B cell (primary cell): ENCODE results near the gene PCSK7. TPM values are rescaled to one million over a fixed set of nuclear protein-coding genes. Genes with fewer than 3 reads are reported as not detected.

Experiments
- ATAC-seq: fragments of 200-7000 bp; cut with Tn5 transposase; one replicate; pipeline ENCODE4 v1.10.0; 2021; ENCODE audit warnings: low read depth, mild to moderate bottlenecking, moderate number of reproducible peaks, moderate library complexity
- CTCF ChIA-PET: fragments of 350-600 bp; sonication (Branson Sonifier 250); formaldehyde crosslinking; loops from one replicate; lab custom pipeline; 2021; ENCODE audit warnings: antibody characterized with exemption, inconsistent platforms; lab: Charles Lee
- POLR2A ChIA-PET: fragments of 350-600 bp; sonication (Branson Sonifier 250); formaldehyde crosslinking; loops from one replicate; lab custom pipeline; 2021; ENCODE audit warnings: antibody characterized with exemption; lab: Charles Lee
- DNase-seq: peaks from one replicate; pipeline ENCODE4 v3.0.0; 2013
- H2AFZ ChIP-seq: 2 replicates; pipeline ENCODE4 v1.6.1; 2012; ENCODE audit warnings: mild to moderate bottlenecking, low read depth, low read length; ENCODE audit not compliant: insufficient read depth, poor library complexity, severe bottlenecking
- H3K27ac ChIP-seq, 2 donors: 1 replicate in 1 of 2; 2 replicates in 1 of 2; pipeline ENCODE4 v1.5.1; 2012 to 2013; ENCODE audit warnings: low read length in 2 of 2, mild to moderate bottlenecking in 2 of 2, moderate library complexity in 1 of 2
- H3K27me3 ChIP-seq, 4 experiments: fragments of 200-600 bp in 1 of 4; sonication (generic) in 1 of 4; replicated peaks in 1 of 4; 1 replicate in 2 of 4; 2 replicates in 2 of 4; pipeline versions ENCODE4 v1.6.1 to v1.7.0; 2013 to 2016; ENCODE audit warnings: low read length in 3 of 4, mild to moderate bottlenecking in 2 of 4, mixed read lengths in 1 of 4, moderate library complexity in 1 of 4; ENCODE audit not compliant: insufficient read depth in 4 of 4, control insufficient read depth in 3 of 4; ENCODE audit errors: control extremely low read depth in 1 of 4
- H3K36me3 ChIP-seq, 2 experiments: replicated peaks in 1 of 2; 1 replicate in 1 of 2; 2 replicates in 1 of 2; pipeline versions ENCODE4 v1.6.1 to v1.7.1; 2013; ENCODE audit warnings: low read length in 1 of 2; ENCODE audit not compliant: insufficient read depth in 2 of 2, control insufficient read depth in 1 of 2; ENCODE audit errors: control extremely low read depth in 1 of 2, extremely low read depth in 1 of 2
- H3K4me1 ChIP-seq, 2 donors: fragments of 200-600 bp in 1 of 2; sonication (generic) in 1 of 2; 1 replicate in 1 of 2; 2 replicates in 1 of 2; pipeline versions ENCODE4 v1.5.1 to v1.6.1; 2013 to 2017; ENCODE audit warnings: low read length in 2 of 2; ENCODE audit not compliant: control insufficient read depth in 2 of 2, insufficient read depth in 2 of 2
- H3K4me2 ChIP-seq: replicated peaks from 2 replicates; pipeline ENCODE3; 2012; ENCODE audit warnings: mild to moderate bottlenecking, low read depth, low read length; ENCODE audit not compliant: poor library complexity, severe bottlenecking
- H3K4me3 ChIP-seq, 5 experiments: fragments of 200-600 bp in 1 of 5; sonication (generic) in 1 of 5; 1 replicate in 3 of 5; 2 replicates in 2 of 5; pipeline versions ENCODE4 v1.5.1 to v1.7.0; 2011 to 2016; ENCODE audit warnings: low read length in 4 of 5, mild to moderate bottlenecking in 4 of 5, low read depth in 2 of 5, control low read depth in 1 of 5, moderate library complexity in 1 of 5; ENCODE audit not compliant: insufficient read depth in 1 of 5; ENCODE audit errors: control extremely low read depth in 1 of 5, extremely low read depth in 1 of 5
- H3K79me2 ChIP-seq: fragments of 200-600 bp; sonication (generic); one replicate; pipeline ENCODE4 v1.6.0; 2016; ENCODE audit warnings: low read length; ENCODE audit not compliant: control insufficient read depth, insufficient read depth
- H3K9ac ChIP-seq: fragments of 200-600 bp; sonication (generic); 2 replicates; pipeline ENCODE4 v1.6.1; 2017; ENCODE audit warnings: mild to moderate bottlenecking, low read length, moderate library complexity
- H3K9me3 ChIP-seq, 3 donors: one replicate each; pipeline versions ENCODE4 v1.6.1 to v1.7.1; 2013; ENCODE audit warnings: low read length in 2 of 3; ENCODE audit not compliant: control insufficient read depth in 2 of 3, insufficient read depth in 1 of 3; ENCODE audit errors: control extremely low read depth in 1 of 3
- H4K20me1 ChIP-seq: 2 replicates; pipeline ENCODE4 v1.6.0; 2012; ENCODE audit warnings: mild to moderate bottlenecking, low read length; ENCODE audit not compliant: insufficient read depth, control insufficient read depth, poor library complexity, severe bottlenecking
- H3K27ac Mint-ChIP-seq: one replicate; pipeline ENCODE4 v1.8.0; 2021; ENCODE audit warnings: mixed read lengths
- H3K27me3 Mint-ChIP-seq: one replicate; pipeline ENCODE4 v1.8.0; 2021; ENCODE audit warnings: mixed read lengths
- H3K4me1 Mint-ChIP-seq: one replicate; pipeline ENCODE4 v1.8.0; 2021; ENCODE audit warnings: mixed read lengths
- H3K4me3 Mint-ChIP-seq: one replicate; pipeline ENCODE4 v1.8.0; 2021; ENCODE audit warnings: mixed read lengths
- H3K9me3 Mint-ChIP-seq: one replicate; pipeline ENCODE4 v1.8.0; 2022; ENCODE audit warnings: mixed read lengths; ENCODE audit not compliant: insufficient read depth
- EZH2 ChIP-seq: IDR thresholded peaks from 2 replicates; pipeline ENCODE4 v1.6.1; 2012; ENCODE audit warnings: borderline replicate concordance, low read depth, mild to moderate bottlenecking, moderate library complexity, low read length; ENCODE audit not compliant: insufficient read depth, poor library complexity, severe bottlenecking
- WGBS: methylation state at CpG from one replicate; pipeline ENCODE4 v1.1.5; 2013; ENCODE audit warnings: missing lambda C conversion rate; ENCODE audit not compliant: insufficient coverage; 5-methylcytosine and 5-hydroxymethylcytosine counted together
- intact Hi-C: fragments of 100-400 bp; cut with micrococcal nuclease; formaldehyde crosslinking; loops from one replicate; pipeline ENCODE4 v1.10.0; 2022
- polyA plus RNA-seq: library from polyadenylated mRNA; depleted of rRNA; stranded (reverse); fragments of >200 nt; gene quantifications from 2 replicates; pipeline ENCODE4 v1.2.3, GENCODE V29; 2012
- total RNA-seq, 2 donors: library from RNA; stranded (reverse); fragments of 120-200 nt in 1 of 2; gene quantifications; 1 replicate in 1 of 2; 2 replicates in 1 of 2; pipeline versions ENCODE4 v1.2.3 to v1.2.4, GENCODE V29; 2013 to 2022
- TF ChIP-seq, protein P1 (sequence below): fragments of 200-600 bp; IDR thresholded peaks from one replicate; pipeline ENCODE4 v1.8.0; 2022; ENCODE audit warnings: antibody characterized with exemption, mild to moderate bottlenecking

PCSK7 gene
- total and polyA plus RNA-seq, 2 donors (not counting 1 experiment from before 2014, with no cell fraction given): 203 to 283 TPM

DNA sequence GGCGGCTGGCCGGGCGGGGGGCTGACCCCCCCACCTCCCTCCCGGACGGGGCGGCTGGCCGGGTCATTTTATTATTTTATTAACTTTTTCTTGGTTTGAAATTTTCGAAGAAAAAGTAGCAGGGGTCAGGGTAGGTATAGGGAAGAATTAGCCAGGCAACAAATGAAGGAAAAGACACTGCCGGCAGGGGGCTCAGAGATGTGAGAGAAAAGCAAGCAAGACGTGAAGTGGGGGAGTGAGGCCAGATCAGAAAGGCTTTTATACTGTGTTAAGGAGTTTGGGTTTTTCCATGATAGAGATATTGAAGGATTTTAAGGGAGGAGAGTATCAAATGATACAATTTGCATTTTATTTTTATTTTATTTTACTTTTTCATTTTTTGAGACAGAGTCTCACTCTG lies 19.6 kb upstream of the PCSK7 start:
- H2AFZ ChIP-seq: no peak overlapping the region
- intact Hi-C loops: no loop called here
- no peaks in the 10 kb centered on the region for H3K27me3 ChIP-seq
- H3K27ac ChIP-seq: no peak overlapping the region
- Mint-ChIP-seq H3K27ac (no peak overlapping the region), H3K4me1 (no peaks in the 10 kb centered on the region), H3K4me3 (no peak overlapping the region), H3K27me3 (no peaks in the 10 kb centered on the region), H3K9me3 (no peaks in the 10 kb centered on the region)
- no peaks in the 10 kb centered on the region for H3K79me2 ChIP-seq
- WGBS: 93% methylated on average over 2 of the region's 10 CpGs
- H3K4me1 ChIP-seq: no peaks in the 10 kb centered on the region
- no peaks in the 10 kb centered on the region for H4K20me1 ChIP-seq
- H3K9me3 ChIP-seq: no peaks in the 10 kb centered on the region
- no peak overlapping the region for H3K4me2 ChIP-seq
- no peak for DNase-seq
- no peak for ATAC-seq
- TF ChIP-seq, protein P1, sequence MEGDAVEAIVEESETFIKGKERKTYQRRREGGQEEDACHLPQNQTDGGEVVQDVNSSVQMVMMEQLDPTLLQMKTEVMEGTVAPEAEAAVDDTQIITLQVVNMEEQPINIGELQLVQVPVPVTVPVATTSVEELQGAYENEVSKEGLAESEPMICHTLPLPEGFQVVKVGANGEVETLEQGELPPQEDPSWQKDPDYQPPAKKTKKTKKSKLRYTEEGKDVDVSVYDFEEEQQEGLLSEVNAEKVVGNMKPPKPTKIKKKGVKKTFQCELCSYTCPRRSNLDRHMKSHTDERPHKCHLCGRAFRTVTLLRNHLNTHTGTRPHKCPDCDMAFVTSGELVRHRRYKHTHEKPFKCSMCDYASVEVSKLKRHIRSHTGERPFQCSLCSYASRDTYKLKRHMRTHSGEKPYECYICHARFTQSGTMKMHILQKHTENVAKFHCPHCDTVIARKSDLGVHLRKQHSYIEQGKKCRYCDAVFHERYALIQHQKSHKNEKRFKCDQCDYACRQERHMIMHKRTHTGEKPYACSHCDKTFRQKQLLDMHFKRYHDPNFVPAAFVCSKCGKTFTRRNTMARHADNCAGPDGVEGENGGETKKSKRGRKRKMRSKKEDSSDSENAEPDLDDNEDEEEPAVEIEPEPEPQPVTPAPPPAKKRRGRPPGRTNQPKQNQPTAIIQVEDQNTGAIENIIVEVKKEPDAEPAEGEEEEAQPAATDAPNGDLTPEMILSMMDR: no peak
- no peak for TF ChIP-seq EZH2
- ChIA-PET POLR2A (no interaction called here), CTCF (no interaction called here)
- no peak overlapping the region for H3K4me3 ChIP-seq
- H3K36me3 ChIP-seq: peaks cover 3 to 33% of the 10 kb centered on the region in 2 experiments
- no peak overlapping the region for H3K9ac ChIP-seq

DNA sequence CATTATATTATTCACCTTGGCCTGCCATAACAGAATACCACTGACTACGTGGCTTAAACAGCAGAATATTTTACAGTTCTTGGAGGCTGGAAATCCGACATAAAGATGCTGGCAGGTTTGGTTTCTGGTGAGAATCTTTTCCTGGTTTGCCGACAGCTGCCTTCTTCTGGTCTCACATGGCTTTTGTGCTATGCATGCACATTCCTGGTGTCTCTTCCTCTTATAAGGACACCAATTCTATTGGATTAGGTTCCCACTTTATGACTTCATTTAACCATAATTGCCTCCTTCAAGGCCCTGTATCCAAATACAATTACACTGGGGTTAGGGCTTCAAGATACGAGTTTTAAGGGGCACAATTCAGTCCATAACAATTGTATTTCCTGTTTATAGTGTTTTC lies 17.7 kb upstream of the PCSK7 start:
- peaks cover 6 to 45% of the 10 kb centered on the region in 2 experiments for H3K36me3 ChIP-seq
- no peaks in the 10 kb centered on the region for H3K4me1 ChIP-seq
- CTCF ChIA-PET: no interaction called here

More for the DNA sequence above, 17.7 kb upstream of the PCSK7 start:
- H3K9me3 ChIP-seq: no peaks in the 10 kb centered on the region
- H3K4me2 ChIP-seq: no peak overlapping the region
- H3K27ac ChIP-seq: no peak overlapping the region
- no peak for TF ChIP-seq EZH2
- TF ChIP-seq, protein P1: no peak
- H4K20me1 ChIP-seq: no peaks in the 10 kb centered on the region
- POLR2A ChIA-PET: no interaction called here
- no peaks in the 10 kb centered on the region for H3K27me3 Mint-ChIP-seq
- H3K27ac Mint-ChIP-seq: no peak overlapping the region
- intact Hi-C loops: no loop called here
- H3K79me2 ChIP-seq: no peaks in the 10 kb centered on the region
- 100% methylated on average over 3 of the region's 4 CpGs for WGBS
- no peaks in the 10 kb centered on the region for H3K9me3 Mint-ChIP-seq
- no peak overlapping the region for H3K4me3 ChIP-seq
- H3K4me1 Mint-ChIP-seq: no peaks in the 10 kb centered on the region
- DNase-seq: no peak
- H3K4me3 Mint-ChIP-seq: no peak overlapping the region
- no peak overlapping the region for H2AFZ ChIP-seq
- ATAC-seq: no peak
- H3K27me3 ChIP-seq: no peaks in the 10 kb centered on the region
- no peak overlapping the region for H3K9ac ChIP-seq
